ENCODE data around the gene DNAH17. TPM values are rescaled to one million over a fixed set of nuclear protein-coding genes. Genes with fewer than 3 reads are reported as not detected.

The DNAH17 gene
- total RNA-seq, 1 donor from 2014 or later: not detected

DNA sequence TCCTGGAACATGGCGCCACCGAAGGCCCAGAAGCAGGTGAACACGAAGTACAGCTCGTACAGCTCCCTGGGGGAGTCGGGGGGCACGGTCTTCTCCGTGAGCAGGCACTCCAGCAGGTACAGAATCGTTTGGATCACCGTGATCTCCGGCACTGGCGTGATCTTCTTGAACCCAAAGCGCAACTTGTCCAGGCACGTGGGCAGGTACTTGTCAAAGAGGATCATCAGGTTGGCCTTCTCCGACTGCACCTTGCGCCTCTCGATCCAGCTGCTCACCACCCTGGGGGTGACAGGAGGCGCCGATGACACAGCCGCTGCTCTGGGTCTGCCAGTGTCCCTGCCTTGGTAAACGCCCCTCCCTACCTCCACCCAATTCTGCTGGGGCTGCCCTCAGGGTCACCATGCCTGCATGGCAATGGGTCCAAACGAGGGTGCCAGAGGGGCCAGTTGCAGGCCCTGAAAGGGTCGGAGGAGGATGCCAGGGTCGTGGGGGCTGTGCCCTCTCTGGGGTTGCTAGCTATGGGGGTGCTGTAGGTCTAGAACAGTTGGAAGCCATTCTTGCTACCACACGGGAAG lies 90.9 kb downstream of the DNAH17 start:
- TF ChIP-seq, protein P1, sequence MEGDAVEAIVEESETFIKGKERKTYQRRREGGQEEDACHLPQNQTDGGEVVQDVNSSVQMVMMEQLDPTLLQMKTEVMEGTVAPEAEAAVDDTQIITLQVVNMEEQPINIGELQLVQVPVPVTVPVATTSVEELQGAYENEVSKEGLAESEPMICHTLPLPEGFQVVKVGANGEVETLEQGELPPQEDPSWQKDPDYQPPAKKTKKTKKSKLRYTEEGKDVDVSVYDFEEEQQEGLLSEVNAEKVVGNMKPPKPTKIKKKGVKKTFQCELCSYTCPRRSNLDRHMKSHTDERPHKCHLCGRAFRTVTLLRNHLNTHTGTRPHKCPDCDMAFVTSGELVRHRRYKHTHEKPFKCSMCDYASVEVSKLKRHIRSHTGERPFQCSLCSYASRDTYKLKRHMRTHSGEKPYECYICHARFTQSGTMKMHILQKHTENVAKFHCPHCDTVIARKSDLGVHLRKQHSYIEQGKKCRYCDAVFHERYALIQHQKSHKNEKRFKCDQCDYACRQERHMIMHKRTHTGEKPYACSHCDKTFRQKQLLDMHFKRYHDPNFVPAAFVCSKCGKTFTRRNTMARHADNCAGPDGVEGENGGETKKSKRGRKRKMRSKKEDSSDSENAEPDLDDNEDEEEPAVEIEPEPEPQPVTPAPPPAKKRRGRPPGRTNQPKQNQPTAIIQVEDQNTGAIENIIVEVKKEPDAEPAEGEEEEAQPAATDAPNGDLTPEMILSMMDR (conservative IDR thresholded peaks at IDR 0.05; ENCODE audit: low read depth, low read length): no peak
- no peak overlapping the region for H3K4me3 ChIP-seq (ENCODE audit: low read depth, low read length)
- DNase-seq (ENCODE audit: low read depth): no peak

DNA sequence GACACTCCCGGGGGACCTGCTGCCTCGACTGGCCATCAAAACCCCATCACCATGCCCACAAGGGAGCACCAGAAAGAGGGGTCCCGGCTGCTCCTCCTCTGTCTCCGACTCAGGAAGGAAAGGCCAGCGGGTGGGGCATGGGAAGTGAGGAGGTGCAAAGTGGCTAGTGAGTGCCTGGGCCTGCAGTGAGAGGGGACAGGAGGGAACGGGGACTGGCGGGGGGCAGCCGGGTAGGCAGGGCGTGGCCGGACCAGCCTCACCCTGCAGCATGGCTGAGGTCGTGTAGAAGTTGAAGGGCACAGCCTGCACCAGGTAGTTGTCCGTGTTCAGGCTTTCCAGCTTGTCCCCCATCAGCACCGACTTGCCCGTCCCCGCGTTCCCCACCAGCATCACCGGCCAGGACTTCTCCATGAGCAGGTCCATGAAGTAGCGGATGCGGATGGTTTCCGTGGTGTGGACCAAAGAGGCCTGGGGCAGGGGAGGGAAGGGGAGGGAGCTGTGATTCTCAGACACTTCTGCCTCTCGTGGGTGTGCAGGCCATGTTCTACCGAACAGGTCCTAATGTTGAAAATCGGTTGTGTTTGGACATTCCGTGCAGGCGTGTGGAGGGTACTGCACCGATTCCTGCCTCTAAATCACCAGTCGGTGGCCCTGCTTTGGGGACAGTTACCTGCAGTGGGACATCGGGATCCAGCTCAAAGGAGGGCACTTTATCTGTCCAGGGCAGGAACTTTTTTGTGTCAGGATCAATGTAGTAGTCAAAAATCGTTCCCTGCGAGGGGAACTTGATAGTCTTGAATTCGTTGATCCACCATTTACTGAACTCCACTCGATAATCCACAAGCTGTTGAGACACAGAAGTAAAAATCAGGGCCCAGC lies 91.7 kb downstream of the DNAH17 start:
- TF ChIP-seq, protein P1 (conservative IDR thresholded peaks at IDR 0.05; ENCODE audit: low read depth, low read length): no peak
- no peak for DNase-seq (ENCODE audit: low read depth)
- H3K4me3 ChIP-seq (ENCODE audit: low read depth, low read length): peak overlapping the region; percentile 44

DNA sequence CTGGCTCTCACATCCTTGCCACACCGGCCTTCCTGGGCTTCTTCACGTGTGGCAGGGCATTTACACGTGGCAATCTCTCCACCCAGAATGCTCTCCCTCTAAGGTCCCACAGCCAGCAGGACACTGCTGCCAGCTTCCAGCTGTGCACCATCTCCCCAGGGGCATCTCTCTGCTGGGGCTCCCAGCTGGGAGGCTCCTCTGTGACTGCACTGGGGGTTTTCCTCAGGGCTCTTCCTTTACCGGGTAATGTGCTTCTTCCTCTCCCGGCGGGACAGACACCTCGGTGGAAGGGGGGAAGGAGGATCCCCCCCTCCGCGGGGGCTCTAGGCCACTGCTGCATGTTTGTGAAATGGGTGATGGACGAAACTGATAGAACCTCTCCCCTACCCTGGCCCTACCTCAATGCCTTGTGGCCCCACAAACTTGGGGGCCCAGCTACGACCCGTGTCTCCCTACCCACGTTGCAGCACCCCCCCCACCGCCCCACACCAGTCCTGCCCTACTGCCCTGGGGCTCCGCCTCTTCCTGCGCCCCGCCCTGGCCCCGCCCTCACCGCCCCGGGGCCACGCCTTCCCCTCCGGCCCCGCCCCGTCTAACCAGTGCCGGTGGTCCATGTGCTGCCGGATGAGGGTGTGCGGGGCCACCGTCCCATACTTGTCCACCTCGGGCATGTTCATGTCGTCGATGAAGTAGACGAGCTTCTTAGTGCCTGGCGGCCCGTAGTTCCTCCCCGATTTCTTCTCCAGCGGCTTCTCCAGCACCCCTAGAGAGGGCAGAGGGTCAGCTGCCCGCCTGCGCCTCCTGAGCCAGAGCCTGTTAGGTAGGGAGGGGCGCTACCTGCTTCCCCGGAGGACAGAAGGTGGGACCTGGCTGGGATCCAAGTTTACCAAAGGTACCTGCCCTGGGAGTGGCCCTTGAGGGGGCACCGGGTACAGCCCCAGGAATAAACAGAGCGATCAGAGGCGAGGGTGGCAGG lies 92.6 kb downstream of the DNAH17 start:
- TF ChIP-seq, protein P1 (conservative IDR thresholded peaks at IDR 0.05; ENCODE audit: low read depth, low read length): no peak
- peak overlapping the region; percentile 44 for H3K4me3 ChIP-seq (ENCODE audit: low read depth, low read length)
- DNase-seq (ENCODE audit: low read depth): no peak

DNA sequence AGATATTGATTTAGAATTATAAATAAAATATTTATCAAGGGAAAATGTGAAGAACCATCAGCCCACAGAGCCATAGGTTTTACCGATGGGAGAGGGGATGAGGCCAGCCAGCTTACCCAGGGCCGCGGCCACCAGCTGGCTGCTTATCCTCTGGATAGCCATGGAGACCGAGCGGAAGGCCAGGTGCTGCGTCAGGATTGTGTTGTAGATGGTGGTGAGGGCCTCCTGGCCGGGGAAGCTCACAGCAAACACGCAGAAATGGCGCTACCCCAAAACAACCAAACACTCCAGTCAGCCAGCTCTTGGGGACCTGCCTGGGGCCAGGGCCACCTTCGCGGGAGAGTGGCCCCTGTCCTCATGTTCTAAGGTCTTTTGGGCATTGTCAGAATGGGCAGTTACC lies 97.8 kb downstream of the DNAH17 start:
- TF ChIP-seq, protein P1 (conservative IDR thresholded peaks at IDR 0.05; ENCODE audit: low read depth, low read length): no peak
- no peak overlapping the region for H3K4me3 ChIP-seq (ENCODE audit: low read depth, low read length)
- DNase-seq (ENCODE audit: low read depth): no peak

DNA sequence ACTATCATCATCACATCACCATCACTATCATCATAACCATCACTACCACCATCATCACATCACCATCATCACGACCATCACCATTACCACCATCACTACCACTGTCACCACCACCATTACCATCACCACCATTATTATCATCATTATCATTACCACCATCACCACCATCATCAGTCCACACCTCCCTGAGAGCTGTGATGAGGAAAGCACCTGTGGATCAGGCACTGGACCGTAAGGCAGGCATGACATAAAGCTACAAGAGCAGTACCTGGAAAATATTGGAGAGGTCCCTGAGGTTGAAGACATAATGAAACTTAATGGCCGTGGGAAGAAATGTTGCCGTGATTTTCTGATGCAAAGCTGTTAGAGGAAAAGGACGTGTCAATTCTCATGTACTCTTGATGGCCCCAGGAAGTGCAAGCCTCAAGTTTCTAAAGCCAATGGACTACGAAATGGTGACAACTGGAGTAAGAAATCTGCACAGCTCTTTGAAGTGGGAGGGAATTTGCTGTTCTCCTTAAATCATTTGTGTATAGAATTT lies 98.4 kb downstream of the DNAH17 start:
- H3K4me3 ChIP-seq (ENCODE audit: low read depth, low read length): no peak overlapping the region
- DNase-seq (ENCODE audit: low read depth): no peak
- TF ChIP-seq, protein P1 (conservative IDR thresholded peaks at IDR 0.05; ENCODE audit: low read depth, low read length): no peak

DNA sequence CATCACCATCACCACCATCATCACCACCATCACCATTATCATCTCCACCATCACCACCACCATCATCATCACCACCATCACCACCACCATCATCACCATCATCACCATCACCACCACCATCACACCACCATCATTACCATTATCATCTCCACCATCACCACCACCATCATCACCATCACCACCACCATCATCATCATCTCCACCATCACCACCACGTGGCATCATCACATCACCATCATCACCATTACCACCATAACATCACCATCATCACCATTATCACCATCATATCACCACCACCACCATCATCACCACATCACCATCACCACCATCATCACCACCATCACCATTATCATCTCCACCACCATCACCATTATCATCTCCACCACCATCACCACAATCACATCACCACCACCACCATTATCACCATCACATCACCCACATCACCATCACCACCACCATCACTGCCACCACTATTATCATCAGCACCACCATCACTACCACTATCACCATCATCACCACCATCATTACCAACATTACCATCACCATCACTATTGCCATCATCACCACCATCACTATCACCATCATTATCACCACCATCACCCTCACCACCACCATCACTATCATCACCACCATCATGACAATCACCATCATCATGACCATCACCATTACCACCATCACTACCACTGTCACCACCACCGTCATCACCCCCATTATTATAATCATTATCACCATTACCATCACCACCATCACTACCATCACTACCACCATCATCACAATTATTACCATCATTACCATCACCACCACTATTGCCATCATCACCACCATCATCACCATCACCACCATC lies 99.1 kb downstream of the DNAH17 start:
- no peak for DNase-seq (ENCODE audit: low read depth)
- H3K4me3 ChIP-seq (ENCODE audit: low read depth, low read length): no peak overlapping the region
- TF ChIP-seq, protein P1 (conservative IDR thresholded peaks at IDR 0.05; ENCODE audit: low read depth, low read length): no peak
